ENCODE results near the gene EML6. TPM values are rescaled to one million over a fixed set of nuclear protein-coding genes. Genes with fewer than 3 reads are reported as not detected.

Gene EML6
- total and polyA plus RNA-seq, 10 of the 15 experiments (the other 5 are each of a cell fraction or from before 2014, with no cell fraction given) = 0.09 to 0.67 (median 0.21) TPM

DNA sequence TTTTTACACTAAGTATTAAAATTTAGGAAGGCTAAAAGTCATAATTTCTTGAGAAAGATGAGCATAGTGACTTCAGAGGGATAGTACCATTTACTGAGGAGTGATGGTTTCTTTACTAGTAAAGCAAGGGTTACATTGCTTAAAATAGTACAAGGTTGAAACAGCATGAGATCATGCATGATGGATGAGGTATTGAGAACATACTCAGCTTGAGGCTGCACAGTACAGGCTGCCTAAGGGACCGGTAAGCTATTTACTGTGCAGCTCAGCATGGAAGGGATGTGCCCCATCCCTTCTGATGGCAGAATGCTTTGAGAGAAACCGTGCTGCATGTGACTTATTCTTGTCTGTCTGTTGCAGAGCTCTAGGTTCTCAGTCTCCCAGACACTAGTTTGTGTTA is 122.1 kb downstream of the EML6 start (continued):
- TF ChIP-seq, protein P1, sequence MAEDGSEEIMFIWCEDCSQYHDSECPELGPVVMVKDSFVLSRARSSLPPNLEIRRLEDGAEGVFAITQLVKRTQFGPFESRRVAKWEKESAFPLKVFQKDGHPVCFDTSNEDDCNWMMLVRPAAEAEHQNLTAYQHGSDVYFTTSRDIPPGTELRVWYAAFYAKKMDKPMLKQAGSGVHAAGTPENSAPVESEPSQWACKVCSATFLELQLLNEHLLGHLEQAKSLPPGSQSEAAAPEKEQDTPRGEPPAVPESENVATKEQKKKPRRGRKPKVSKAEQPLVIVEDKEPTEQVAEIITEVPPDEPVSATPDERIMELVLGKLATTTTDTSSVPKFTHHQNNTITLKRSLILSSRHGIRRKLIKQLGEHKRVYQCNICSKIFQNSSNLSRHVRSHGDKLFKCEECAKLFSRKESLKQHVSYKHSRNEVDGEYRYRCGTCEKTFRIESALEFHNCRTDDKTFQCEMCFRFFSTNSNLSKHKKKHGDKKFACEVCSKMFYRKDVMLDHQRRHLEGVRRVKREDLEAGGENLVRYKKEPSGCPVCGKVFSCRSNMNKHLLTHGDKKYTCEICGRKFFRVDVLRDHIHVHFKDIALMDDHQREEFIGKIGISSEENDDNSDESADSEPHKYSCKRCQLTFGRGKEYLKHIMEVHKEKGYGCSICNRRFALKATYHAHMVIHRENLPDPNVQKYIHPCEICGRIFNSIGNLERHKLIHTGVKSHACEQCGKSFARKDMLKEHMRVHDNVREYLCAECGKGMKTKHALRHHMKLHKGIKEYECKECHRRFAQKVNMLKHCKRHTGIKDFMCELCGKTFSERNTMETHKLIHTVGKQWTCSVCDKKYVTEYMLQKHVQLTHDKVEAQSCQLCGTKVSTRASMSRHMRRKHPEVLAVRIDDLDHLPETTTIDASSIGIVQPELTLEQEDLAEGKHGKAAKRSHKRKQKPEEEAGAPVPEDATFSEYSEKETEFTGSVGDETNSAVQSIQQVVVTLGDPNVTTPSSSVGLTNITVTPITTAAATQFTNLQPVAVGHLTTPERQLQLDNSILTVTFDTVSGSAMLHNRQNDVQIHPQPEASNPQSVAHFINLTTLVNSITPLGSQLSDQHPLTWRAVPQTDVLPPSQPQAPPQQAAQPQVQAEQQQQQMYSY (CRISPR knock-in tag; IDR thresholded peaks at IDR 0.05) = no peak
- TF ChIP-seq ASH2L (IDR thresholded peaks at IDR 0.05; ENCODE audit: borderline replicate concordance, low read depth) = no peak

DNA sequence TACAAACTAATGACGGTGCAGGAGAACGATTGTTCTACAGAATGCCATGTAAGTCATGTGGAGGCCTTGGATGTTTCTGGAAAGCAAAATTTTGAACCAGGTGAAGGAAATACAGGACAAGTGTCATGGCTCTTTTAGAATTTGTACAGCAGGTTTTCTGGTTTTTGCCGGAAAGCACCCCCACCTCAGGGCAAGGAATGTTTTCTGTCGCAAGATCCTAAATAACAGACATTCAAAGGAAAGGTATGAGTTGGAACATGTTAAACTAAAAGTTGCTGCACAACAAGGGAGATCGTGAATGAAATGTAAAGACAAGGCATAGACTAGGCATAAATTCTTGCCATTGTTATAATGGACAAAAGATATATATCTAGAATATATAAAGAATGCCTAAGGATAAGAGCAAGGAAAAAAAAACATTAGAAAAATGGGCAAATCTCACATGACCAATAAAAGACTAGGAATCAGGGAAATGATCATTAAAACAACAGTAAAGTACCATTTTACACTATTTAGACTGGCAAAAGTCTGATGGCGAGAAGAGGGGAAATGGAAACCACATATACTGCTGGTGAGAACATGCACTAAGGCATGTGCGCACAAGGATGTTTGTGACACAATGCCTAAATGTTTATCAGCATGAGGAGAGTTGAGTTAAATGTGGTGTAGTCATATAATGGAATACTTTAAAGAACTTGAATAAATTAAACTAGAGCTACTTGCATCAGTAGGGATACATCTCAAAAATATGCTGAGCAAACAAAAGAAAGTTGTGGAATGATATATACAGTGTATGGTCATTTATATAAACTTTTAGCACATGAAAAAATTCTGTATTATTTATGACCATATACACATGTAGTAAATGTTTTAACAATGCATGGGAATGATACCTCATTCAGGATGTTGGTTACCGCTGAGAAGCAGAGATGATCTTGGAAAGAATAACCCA is 127.0 kb downstream of the EML6 start:
- SMC1A ChIA-PET (ENCODE audit: uncharacterized antibody, unreplicated experiment) = no interaction called here
- Histone ChIP-seq H3K4me2 (ENCODE audit: control insufficient read depth, insufficient read depth) (no peak overlapping the region), H3K4me1 (ENCODE audit: control insufficient read depth, insufficient read depth, low read length) (peaks cover 3% of the 10 kb centered on the region; the same call in 1 of the 2 replicates), H3K4me3 (no peak overlapping the region), H4K20me1 (ENCODE audit: control insufficient read depth, insufficient read depth) (no peaks in the 10 kb centered on the region), H3K9me3 (replicated peaks; ENCODE audit: control insufficient read depth, insufficient read depth, low read length) (no peaks in the 10 kb centered on the region), H2AFZ (ENCODE audit: control insufficient read depth, low read depth, low read length) (no peak overlapping the region), H3K36me3 (ENCODE audit: control insufficient read depth in 2 of 2, insufficient read depth in 2 of 2, low read length in 1 of 2) (no peaks in the 10 kb centered on the region), H3K27me3 (replicated peaks in 1 of 2; ENCODE audit: control insufficient read depth in 2 of 2, insufficient read depth in 2 of 2, low read length in 1 of 2) (no peaks in the 10 kb centered on the region; a peak in 1 of 4 replicates), H3K27ac (ENCODE audit: control insufficient read depth, insufficient read depth) (no peak overlapping the region), H3K9ac (ENCODE audit: control insufficient read depth, insufficient read depth, low read length) (no peak overlapping the region), H3K79me2 (ENCODE audit: control insufficient read depth, insufficient read depth, low read length) (no peaks in the 10 kb centered on the region)
- WGBS (ENCODE audit: insufficient coverage, insufficient replicate concordance, low lambda C conversion rate, missing lambda C conversion rate) = 76% methylated on average over 8 of the region's 8 CpGs
- in situ Hi-C loops (cut with MboI) (no loop called here), intact Hi-C loops (cut with micrococcal nuclease; ENCODE audit: unreplicated experiment) (no loop called here)
- CTCF ChIA-PET = no interaction called here
- DNase-seq (ENCODE audit: low read depth, low spot score) (no peak), FAIRE-seq (no peak), ATAC-seq (no peak)
- RAD21 ChIA-PET (ENCODE audit: unreplicated experiment) = no interaction called here
- no TSS peak for BruUV-seq (replicated peaks)
- POLR2A ChIA-PET = no interaction called here
- no peak for TF ChIP-seq BACH1 (IDR thresholded peaks at IDR 0.05; ENCODE audit: borderline replicate concordance)
- no peak for TF ChIP-seq SMC3 (IDR thresholded peaks at IDR 0.05; ENCODE audit: borderline replicate concordance, low read length)
- no peak for TF ChIP-seq CEBPZ (IDR thresholded peaks at IDR 0.05; ENCODE audit: low read depth, low read length)
- TF ChIP-seq, protein P2, sequence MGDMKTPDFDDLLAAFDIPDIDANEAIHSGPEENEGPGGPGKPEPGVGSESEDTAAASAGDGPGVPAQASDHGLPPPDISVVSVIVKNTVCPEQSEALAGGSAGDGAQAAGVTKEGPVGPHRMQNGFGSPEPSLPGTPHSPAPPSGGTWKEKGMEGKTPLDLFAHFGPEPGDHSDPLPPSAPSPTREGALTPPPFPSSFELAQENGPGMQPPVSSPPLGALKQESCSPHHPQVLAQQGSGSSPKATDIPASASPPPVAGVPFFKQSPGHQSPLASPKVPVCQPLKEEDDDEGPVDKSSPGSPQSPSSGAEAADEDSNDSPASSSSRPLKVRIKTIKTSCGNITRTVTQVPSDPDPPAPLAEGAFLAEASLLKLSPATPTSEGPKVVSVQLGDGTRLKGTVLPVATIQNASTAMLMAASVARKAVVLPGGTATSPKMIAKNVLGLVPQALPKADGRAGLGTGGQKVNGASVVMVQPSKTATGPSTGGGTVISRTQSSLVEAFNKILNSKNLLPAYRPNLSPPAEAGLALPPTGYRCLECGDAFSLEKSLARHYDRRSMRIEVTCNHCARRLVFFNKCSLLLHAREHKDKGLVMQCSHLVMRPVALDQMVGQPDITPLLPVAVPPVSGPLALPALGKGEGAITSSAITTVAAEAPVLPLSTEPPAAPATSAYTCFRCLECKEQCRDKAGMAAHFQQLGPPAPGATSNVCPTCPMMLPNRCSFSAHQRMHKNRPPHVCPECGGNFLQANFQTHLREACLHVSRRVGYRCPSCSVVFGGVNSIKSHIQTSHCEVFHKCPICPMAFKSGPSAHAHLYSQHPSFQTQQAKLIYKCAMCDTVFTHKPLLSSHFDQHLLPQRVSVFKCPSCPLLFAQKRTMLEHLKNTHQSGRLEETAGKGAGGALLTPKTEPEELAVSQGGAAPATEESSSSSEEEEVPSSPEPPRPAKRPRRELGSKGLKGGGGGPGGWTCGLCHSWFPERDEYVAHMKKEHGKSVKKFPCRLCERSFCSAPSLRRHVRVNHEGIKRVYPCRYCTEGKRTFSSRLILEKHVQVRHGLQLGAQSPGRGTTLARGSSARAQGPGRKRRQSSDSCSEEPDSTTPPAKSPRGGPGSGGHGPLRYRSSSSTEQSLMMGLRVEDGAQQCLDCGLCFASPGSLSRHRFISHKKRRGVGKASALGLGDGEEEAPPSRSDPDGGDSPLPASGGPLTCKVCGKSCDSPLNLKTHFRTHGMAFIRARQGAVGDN (IDR thresholded peaks at IDR 0.05) = no peak
- TF ChIP-seq, protein P3, sequence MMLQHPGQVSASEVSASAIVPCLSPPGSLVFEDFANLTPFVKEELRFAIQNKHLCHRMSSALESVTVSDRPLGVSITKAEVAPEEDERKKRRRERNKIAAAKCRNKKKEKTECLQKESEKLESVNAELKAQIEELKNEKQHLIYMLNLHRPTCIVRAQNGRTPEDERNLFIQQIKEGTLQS (IDR thresholded peaks at IDR 0.05; ENCODE audit: borderline replicate concordance, extremely low read depth, low read depth, low read length) = no peak
- no peak for TF ChIP-seq GABPA (IDR thresholded peaks at IDR 0.05; ENCODE audit: low read depth)
- no peak for TF ChIP-seq CBFB (IDR thresholded peaks at IDR 0.05; ENCODE audit: low read depth)

Data from GM12878 (cell line).